HCT116 (cell line): ENCODE measurements around the gene NUP188. TPM values are rescaled to one million over a fixed set of nuclear protein-coding genes. Genes with fewer than 3 reads are reported as not detected.

Experiments
- ATAC-seq: fragments of 200-7000 bp; cut with Tn5 transposase; 2 replicates; pipeline ENCODE4 v1.9.1; 2020; ENCODE audit warnings: mild to moderate bottlenecking, moderate library complexity
- BruUV-seq: library from RNA; stranded (reverse); fragments of 400-500 nt; replicated peaks from 2 replicates; lab custom pipeline; 2021; lab: Mats Ljungman, UMichigan
- CTCF ChIA-PET: fragments of 300-600 bp; sonication (Branson Sonifier 250); formaldehyde crosslinking; loops from one replicate; lab custom pipeline; 2021; ENCODE audit warnings: antibody characterized with exemption; lab: Charles Lee
- POLR2A ChIA-PET: fragments of 300-600, 350-600 bp; sonication (Branson Sonifier 250); formaldehyde crosslinking; loops from one replicate; lab custom pipeline; 2021; ENCODE audit warnings: antibody characterized with exemption; lab: Charles Lee
- RAD21 ChIA-PET, 2 experiments: fragments of 300-600 bp; sonication (Branson Sonifier 250); formaldehyde crosslinking; loops; one replicate each; lab custom pipeline; 2023; ENCODE audit warnings: low total read pairs in 2 of 2; ENCODE audit not compliant: uncharacterized antibody in 2 of 2, unreplicated experiment in 2 of 2, low non-redundant PET in 1 of 2; lab: Charles Lee
- DNase-seq: peaks from one replicate; pipeline ENCODE4 v3.0.0-alpha.2; 2010; ENCODE audit warnings: low read depth, low spot score
- H2AFZ ChIP-seq: fragments of 200-600 bp; shearing (Covaris generic), sonication (generic); 2 replicates; pipeline ENCODE4 v1.6.1; 2017; ENCODE audit warnings: low read depth, mixed run types, mixed read lengths, antibody characterized with exemption, low read length; ENCODE audit not compliant: poor library complexity, severe bottlenecking
- H3K27ac ChIP-seq: 2 replicates; pipeline ENCODE4 v1.5.1; 2012; ENCODE audit warnings: low read depth, low read length
- H3K27me3 ChIP-seq: fragments of 200-600 bp; sonication (generic); 2 replicates; pipeline ENCODE4 v1.6.1; 2016; ENCODE audit warnings: mixed run types, low read length, mixed read lengths; ENCODE audit not compliant: insufficient read depth
- H3K36me3 ChIP-seq, 2 experiments: fragments of 200-500 bp in 1 of 2; fragments of 200-600 bp in 1 of 2; sonication (Bioruptor generic) in 1 of 2; sonication (generic) in 1 of 2; 2 replicates each; pipeline versions ENCODE4 v1.5.1 to v1.6.1; 2014 to 2016; ENCODE audit warnings: low read length in 2 of 2, inconsistent platforms in 1 of 2, mixed read lengths in 1 of 2, mixed run types in 1 of 2; ENCODE audit not compliant: insufficient read depth in 2 of 2, control insufficient read depth in 1 of 2
- H3K4me1 ChIP-seq, 2 experiments: fragments of 200-600 bp in 1 of 2; sonication (generic) in 1 of 2; 2 replicates each; pipeline versions ENCODE4 v1.5.1 to v1.6.1; 2012 to 2017; ENCODE audit warnings: low read length in 2 of 2, inconsistent platforms in 1 of 2, mild to moderate bottlenecking in 1 of 2, mixed read lengths in 1 of 2, mixed run types in 1 of 2, moderate library complexity in 1 of 2; ENCODE audit not compliant: insufficient read depth in 2 of 2, control insufficient read depth in 1 of 2
- H3K4me2 ChIP-seq: fragments of 200-600 bp; sonication (generic); 2 replicates; pipeline ENCODE4 v1.6.1; 2017; ENCODE audit warnings: mixed run types, low read length, mixed read lengths
- H3K4me3 ChIP-seq, 2 experiments: fragments of 200-600 bp in 1 of 2; sonication (generic) in 1 of 2; replicated peaks in 1 of 2; 2 replicates each; pipeline ENCODE4 v1.5.1; 2011 to 2016; ENCODE audit warnings: low read length in 2 of 2, control low read depth in 1 of 2, low read depth in 1 of 2, mild to moderate bottlenecking in 1 of 2, mixed read lengths in 1 of 2, mixed run types in 1 of 2
- H3K79me2 ChIP-seq: fragments of 200-600 bp; sonication (generic); 2 replicates; pipeline ENCODE4 v1.6.1; 2017; ENCODE audit warnings: mild to moderate bottlenecking, mixed run types, low read length, moderate library complexity, mixed read lengths; ENCODE audit not compliant: insufficient read depth
- H3K9ac ChIP-seq: fragments of 200-600 bp; sonication (generic); 2 replicates; pipeline ENCODE4 v1.6.1; 2016; ENCODE audit warnings: low read length, mixed read lengths
- H3K9me2 ChIP-seq: fragments of 200-600 bp; sonication (generic), shearing (Covaris generic); 2 replicates; pipeline ENCODE4 v1.6.1; 2017; ENCODE audit warnings: mixed run types, mild to moderate bottlenecking, moderate library complexity; ENCODE audit not compliant: insufficient read depth
- H3K9me3 ChIP-seq, 2 experiments: fragments of 200-500 bp in 1 of 2; fragments of 200-600 bp in 1 of 2; sonication (Bioruptor generic) in 1 of 2; sonication (generic) in 1 of 2; 2 replicates each; pipeline ENCODE4 v1.6.1; 2014 to 2017; ENCODE audit warnings: low read length in 2 of 2, mixed read lengths in 2 of 2, inconsistent platforms in 1 of 2, low read depth in 1 of 2, mild to moderate bottlenecking in 1 of 2, mixed run types in 1 of 2, moderate library complexity in 1 of 2; ENCODE audit not compliant: control insufficient read depth in 1 of 2, insufficient read depth in 1 of 2
- H4K20me1 ChIP-seq: fragments of 200-600 bp; sonication (generic), shearing (Covaris generic); 2 replicates; pipeline ENCODE4 v1.6.1; 2017; ENCODE audit warnings: mixed run types, mild to moderate bottlenecking, moderate library complexity; ENCODE audit not compliant: insufficient read depth
- CBX3 ChIP-seq: IDR thresholded peaks from 2 replicates; pipeline ENCODE4 v1.6.1; 2012; ENCODE audit warnings: low read depth
- CEBPB ChIP-seq: IDR thresholded peaks from 2 replicates; pipeline ENCODE4 v1.6.1; 2012; ENCODE audit warnings: low read depth
- ELF1 ChIP-seq: IDR thresholded peaks from 2 replicates; pipeline ENCODE4 v1.6.1; 2012; ENCODE audit warnings: low read depth, borderline replicate concordance
- EZH2 ChIP-seq: fragments of 200-600 bp; sonication (generic); IDR thresholded peaks from 2 replicates; pipeline ENCODE4 v1.6.1; 2017; ENCODE audit warnings: antibody characterized with exemption, mixed run types
- EZH2phosphoT487 ChIP-seq: fragments of 200-600 bp; IDR thresholded peaks from 2 replicates; pipeline ENCODE4 v1.6.1; 2018; ENCODE audit warnings: antibody characterized with exemption, borderline replicate concordance
- FOSL1 ChIP-seq: IDR thresholded peaks from 2 replicates; pipeline ENCODE4 v1.6.1; 2012; ENCODE audit warnings: low read depth
- POLR2A ChIP-seq: IDR thresholded peaks from 2 replicates; pipeline ENCODE4 v1.7.0; 2011; ENCODE audit warnings: borderline replicate concordance; ENCODE audit not compliant: insufficient read depth, insufficient read length; ENCODE audit errors: extremely low read depth
- POLR2AphosphoS5 ChIP-seq: IDR thresholded peaks from 2 replicates; pipeline ENCODE4 v1.6.1; 2011; ENCODE audit warnings: mild to moderate bottlenecking, low read depth, low read length, moderate library complexity
- RAD21 ChIP-seq: IDR thresholded peaks from 2 replicates; pipeline ENCODE4 v1.6.1; 2012; ENCODE audit warnings: low read depth, mild to moderate bottlenecking
- SIN3A ChIP-seq: IDR thresholded peaks from 2 replicates; pipeline ENCODE4 v1.6.1; 2012; ENCODE audit warnings: low read depth
- SRF ChIP-seq: IDR thresholded peaks from 2 replicates; pipeline ENCODE4 v1.6.1; 2012; ENCODE audit warnings: low read depth
- TCF7L2 ChIP-seq: IDR thresholded peaks from 2 replicates; pipeline ENCODE4 v1.7.0; 2011; ENCODE audit warnings: borderline replicate concordance, inconsistent platforms; ENCODE audit not compliant: insufficient read depth, insufficient read length; ENCODE audit errors: extremely low read depth
- YY1 ChIP-seq: IDR thresholded peaks from 2 replicates; pipeline ENCODE4 v1.6.1; 2011; ENCODE audit warnings: low read length, low read depth, moderate library complexity, mild to moderate bottlenecking; ENCODE audit not compliant: insufficient replicate concordance; ENCODE audit errors: extremely low read depth
- ZFX ChIP-seq: fragments of 450-650 bp; IDR thresholded peaks from 2 replicates; pipeline ENCODE4 v1.6.1; 2017
- ZNF274 ChIP-seq: fragments of 200-500 bp; sonication (Bioruptor generic); IDR thresholded peaks from 2 replicates; pipeline ENCODE4 v1.6.1; 2014; ENCODE audit warnings: mild to moderate bottlenecking, low read depth, low read length, inconsistent platforms
- intact Hi-C: fragments of 100-400 bp; cut with micrococcal nuclease; formaldehyde crosslinking; loops from 2 replicates; pipeline ENCODE4 v1.10.0; 2022
- total RNA-seq: library from RNA; stranded (reverse); gene quantifications from one replicate; pipeline ENCODE4 v1.2.1, GENCODE V29; 2021; ENCODE audit not compliant: unreplicated experiment
- TF ChIP-seq, protein P1 (sequence below), 3 experiments: fragments of 200-600 bp in 1 of 3; sonication (generic) in 1 of 3; IDR thresholded peaks in 2 of 3; conservative IDR thresholded peaks in 1 of 3; 2 replicates each; pipeline ENCODE4 v1.5.1; 2012 to 2017; ENCODE audit warnings: low read depth in 2 of 3, low read length in 2 of 3, antibody characterized with exemption in 1 of 3, borderline replicate concordance in 1 of 3, control low read depth in 1 of 3, mild to moderate bottlenecking in 1 of 3, mixed read lengths in 1 of 3, mixed run types in 1 of 3, moderate library complexity in 1 of 3; ENCODE audit not compliant: insufficient read depth in 1 of 3
- TF ChIP-seq, protein P2 (sequence below): IDR thresholded peaks from 2 replicates; pipeline ENCODE4 v1.6.1; 2011; ENCODE audit warnings: mild to moderate bottlenecking, low read length, moderate library complexity; ENCODE audit not compliant: insufficient replicate concordance; ENCODE audit errors: extremely low read depth
- TF ChIP-seq, protein P3 (sequence below): IDR thresholded peaks from 2 replicates; pipeline ENCODE4 v1.6.1; 2012

The NUP188 gene
- total RNA-seq, 1 experiment from 2014 or later = 115 TPM

DNA sequence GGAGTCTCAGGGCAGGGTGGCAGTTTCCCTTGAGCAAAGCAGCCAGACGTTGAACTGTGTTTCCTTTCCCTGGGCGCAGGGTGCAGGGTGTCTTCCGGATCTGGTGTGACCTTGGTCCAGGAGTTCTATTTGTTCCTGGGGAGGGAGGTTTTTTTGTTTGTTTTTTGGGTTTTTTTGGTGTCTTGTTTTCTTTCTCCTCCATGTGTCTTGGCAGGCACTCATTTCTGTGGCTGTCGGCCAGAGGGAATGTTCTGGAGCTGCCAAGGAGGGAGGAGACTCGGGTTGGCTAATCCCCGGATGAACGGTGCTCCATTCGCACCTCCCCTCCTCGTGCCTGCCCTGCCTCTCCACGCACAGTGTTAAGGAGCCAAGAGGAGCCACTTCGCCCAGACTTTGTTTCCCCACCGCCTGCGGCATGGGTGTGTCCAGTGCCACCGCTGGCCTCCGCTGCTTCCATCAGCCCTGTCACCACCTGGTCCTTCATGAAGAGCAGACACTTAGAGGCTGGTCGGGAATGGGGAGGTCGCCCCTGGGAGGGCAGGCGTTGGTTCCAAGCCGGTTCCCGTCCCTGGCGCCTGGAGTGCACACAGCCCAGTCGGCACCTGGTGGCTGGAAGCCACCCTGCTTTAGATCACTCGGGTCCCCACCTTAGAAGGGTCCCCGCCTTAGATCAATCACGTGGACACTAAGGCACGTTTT lies 30.2 kb upstream of the NUP188 start:
- Histone ChIP-seq H3K9me3 (no peaks in the 10 kb centered on the region), H3K27ac (no peak overlapping the region), H3K4me1 (peaks cover 4 to 15% of the 10 kb centered on the region in 2 experiments), H4K20me1 (no peaks in the 10 kb centered on the region), H3K9me2 (no peaks in the 10 kb centered on the region), H3K9ac (no peak overlapping the region), H3K79me2 (peaks cover 13% of the 10 kb centered on the region; the same call in 1 of the 2 replicates), H3K4me3 (no peak overlapping the region)
- no peak for ATAC-seq
- ChIA-PET RAD21 (no interaction called here), POLR2A (no interaction called here), CTCF (no interaction called here)
- no TSS peak for BruUV-seq
- DNase-seq = no peak
- intact Hi-C loops = no loop called here
- no peak for TF ChIP-seq FOSL1
- TF ChIP-seq TCF7L2 = no peak
- no peak for TF ChIP-seq RAD21
- TF ChIP-seq, protein P1, sequence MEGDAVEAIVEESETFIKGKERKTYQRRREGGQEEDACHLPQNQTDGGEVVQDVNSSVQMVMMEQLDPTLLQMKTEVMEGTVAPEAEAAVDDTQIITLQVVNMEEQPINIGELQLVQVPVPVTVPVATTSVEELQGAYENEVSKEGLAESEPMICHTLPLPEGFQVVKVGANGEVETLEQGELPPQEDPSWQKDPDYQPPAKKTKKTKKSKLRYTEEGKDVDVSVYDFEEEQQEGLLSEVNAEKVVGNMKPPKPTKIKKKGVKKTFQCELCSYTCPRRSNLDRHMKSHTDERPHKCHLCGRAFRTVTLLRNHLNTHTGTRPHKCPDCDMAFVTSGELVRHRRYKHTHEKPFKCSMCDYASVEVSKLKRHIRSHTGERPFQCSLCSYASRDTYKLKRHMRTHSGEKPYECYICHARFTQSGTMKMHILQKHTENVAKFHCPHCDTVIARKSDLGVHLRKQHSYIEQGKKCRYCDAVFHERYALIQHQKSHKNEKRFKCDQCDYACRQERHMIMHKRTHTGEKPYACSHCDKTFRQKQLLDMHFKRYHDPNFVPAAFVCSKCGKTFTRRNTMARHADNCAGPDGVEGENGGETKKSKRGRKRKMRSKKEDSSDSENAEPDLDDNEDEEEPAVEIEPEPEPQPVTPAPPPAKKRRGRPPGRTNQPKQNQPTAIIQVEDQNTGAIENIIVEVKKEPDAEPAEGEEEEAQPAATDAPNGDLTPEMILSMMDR (IDR thresholded peaks at IDR 0.05 in 2 of 3, conservative IDR thresholded peaks at IDR 0.05 in 1 of 3; ENCODE audit: borderline replicate concordance in 1 of 3, insufficient read depth in 1 of 3, low read depth in 2 of 3, low read length in 2 of 3) = no peak
- no peak for TF ChIP-seq CEBPB
- TF ChIP-seq SRF = no peak
- TF ChIP-seq POLR2AphosphoS5 = no peak
- TF ChIP-seq, protein P2, sequence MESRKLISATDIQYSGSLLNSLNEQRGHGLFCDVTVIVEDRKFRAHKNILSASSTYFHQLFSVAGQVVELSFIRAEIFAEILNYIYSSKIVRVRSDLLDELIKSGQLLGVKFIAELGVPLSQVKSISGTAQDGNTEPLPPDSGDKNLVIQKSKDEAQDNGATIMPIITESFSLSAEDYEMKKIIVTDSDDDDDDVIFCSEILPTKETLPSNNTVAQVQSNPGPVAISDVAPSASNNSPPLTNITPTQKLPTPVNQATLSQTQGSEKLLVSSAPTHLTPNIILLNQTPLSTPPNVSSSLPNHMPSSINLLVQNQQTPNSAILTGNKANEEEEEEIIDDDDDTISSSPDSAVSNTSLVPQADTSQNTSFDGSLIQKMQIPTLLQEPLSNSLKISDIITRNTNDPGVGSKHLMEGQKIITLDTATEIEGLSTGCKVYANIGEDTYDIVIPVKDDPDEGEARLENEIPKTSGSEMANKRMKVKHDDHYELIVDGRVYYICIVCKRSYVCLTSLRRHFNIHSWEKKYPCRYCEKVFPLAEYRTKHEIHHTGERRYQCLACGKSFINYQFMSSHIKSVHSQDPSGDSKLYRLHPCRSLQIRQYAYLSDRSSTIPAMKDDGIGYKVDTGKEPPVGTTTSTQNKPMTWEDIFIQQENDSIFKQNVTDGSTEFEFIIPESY = no peak
- TF ChIP-seq ZNF274 = no peak
- TF ChIP-seq, protein P3, sequence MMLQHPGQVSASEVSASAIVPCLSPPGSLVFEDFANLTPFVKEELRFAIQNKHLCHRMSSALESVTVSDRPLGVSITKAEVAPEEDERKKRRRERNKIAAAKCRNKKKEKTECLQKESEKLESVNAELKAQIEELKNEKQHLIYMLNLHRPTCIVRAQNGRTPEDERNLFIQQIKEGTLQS = no peak
- no peak for TF ChIP-seq ELF1
- TF ChIP-seq EZH2phosphoT487 = no peak
- TF ChIP-seq CBX3 = no peak
- TF ChIP-seq ZFX = no peak
- TF ChIP-seq EZH2 = no peak
- no peak for TF ChIP-seq POLR2A
- TF ChIP-seq YY1 = no peak
- TF ChIP-seq SIN3A = no peak
- TF ChIP-seq, all 23 proteins: peak for 0
- no peak overlapping the region for H2AFZ ChIP-seq
- H3K4me2 ChIP-seq = no peak overlapping the region
- H3K27me3 ChIP-seq = no peaks in the 10 kb centered on the region
- H3K36me3 ChIP-seq = 0 out of 4 replicates have a peak, but pooled peaks cover 0 to 5% of the 10 kb centered on the region in 2 experiments
